ENCODE results near the gene ADCY2.

The ADCY2 gene

GRCh38 chr5:7395947-7396712 is at the start of gene ADCY2:
ADCY2 (plus strand) TSS chr5:7396138; CDS start chr5:7396297, 159 bp downstream.
- no peak for DNase-seq (ENCODE audit: low read depth)

- DNase-seq (ENCODE audit: low read depth), result no peak
Measured at GRCh38 chr5:7347377-7347776, 48.6 kb upstream of the ADCY2 start.

GRCh38 chr5:7348168-7348854 is 47.6 kb upstream of the ADCY2 start:
- no peak for DNase-seq (ENCODE audit: low read depth)

GRCh38 chr5:7361593-7361992 is 34.3 kb upstream of the ADCY2 start:
- DNase-seq (ENCODE audit: low read depth), result no peak

- DNase-seq (ENCODE audit: low read depth), result no peak
Measured at GRCh38 chr5:7363067-7363677, 32.8 kb upstream of the ADCY2 start.

- DNase-seq (ENCODE audit: low read depth), result no peak
Measured at GRCh38 chr5:7364226-7364875, 31.6 kb upstream of the ADCY2 start.

- DNase-seq (ENCODE audit: low read depth), result no peak
Measured at GRCh38 chr5:7367780-7368179, 28.2 kb upstream of the ADCY2 start.

GRCh38 chr5:7372399-7372798 is 23.5 kb upstream of the ADCY2 start:
- no peak for DNase-seq (ENCODE audit: low read depth)

- no peak for DNase-seq (ENCODE audit: low read depth)
Measured at GRCh38 chr5:7374186-7374585, 21.8 kb upstream of the ADCY2 start.

- DNase-seq (ENCODE audit: low read depth), result no peak
Measured at GRCh38 chr5:7375457-7375856, 20.5 kb upstream of the ADCY2 start.

- no peak for DNase-seq (ENCODE audit: low read depth)
Measured at GRCh38 chr5:7376871-7377270, 19.1 kb upstream of the ADCY2 start.

- no peak for DNase-seq (ENCODE audit: low read depth)
Measured at GRCh38 chr5:7377761-7378160, 18.2 kb upstream of the ADCY2 start.

- no peak for DNase-seq (ENCODE audit: low read depth)
Measured at GRCh38 chr5:7382588-7382987, 13.3 kb upstream of the ADCY2 start.

- DNase-seq (ENCODE audit: low read depth), result no peak
Measured at GRCh38 chr5:7385681-7386080, 10.3 kb upstream of the ADCY2 start.

GRCh38 chr5:7388553-7388952 is 7.4 kb upstream of the ADCY2 start:
- no peak for DNase-seq (ENCODE audit: low read depth)

- no peak for DNase-seq (ENCODE audit: low read depth)
Measured at GRCh38 chr5:7391215-7391614, 4.7 kb upstream of the ADCY2 start.

- no peak for DNase-seq (ENCODE audit: low read depth)
Measured at GRCh38 chr5:7391814-7392692, 3.9 kb upstream of the ADCY2 start.

GRCh38 chr5:7392693-7393024 is 3.3 kb upstream of the ADCY2 start:
- DNase-seq (ENCODE audit: low read depth), result no peak

GRCh38 chr5:7393921-7394799 is 1.8 kb upstream of the ADCY2 start:
- no peak for DNase-seq (ENCODE audit: low read depth)

GRCh38 chr5:7394889-7395431 is 978 bp upstream of the ADCY2 start:
- no peak for DNase-seq (ENCODE audit: low read depth)

All from stimulated activated CD8-positive, alpha-beta memory T cell treated with anti-CD3 and anti-CD28 coated beads, Interleukin-12 subunit alpha, Interleukin-12 subunit beta, amount 100 ng/mL, for 1 hour (primary cell).